Measurements from ENCODE around the gene ZC4H2. TPM values are rescaled to one million over a fixed set of nuclear protein-coding genes. Genes with fewer than 3 reads are reported as not detected.
A peak's percentile ranks its signal among the peaks of the same experiment; 100 is the strongest.
"Not testable (repeated sequence)": the region's sequence is repeated elsewhere in the genome, so short reads cannot be mapped to it uniquely, and the experiment has no call there.

Gene ZC4H2
- 2.4 and 13.3 TPM in 2 replicates for total RNA-seq (2014; rRNA removed; shearing (Covaris generic); ENCODE audit: low replicate concordance)

GRCh38 chrX:64975989-64976672, at the start of gene ZC4H2:
Gene ZC4H2 (minus strand): TSS chrX:64976450. CDS start chrX:64976377, 73 bp downstream.
- peak; percentile 68 for DNase-seq
- Histone ChIP-seq H3K27ac (ENCODE audit: low read length) (no peak within 1 kb of the TSS), H3K4me2 (ENCODE audit: low read depth, low read length, poor library complexity, severe bottlenecking) (peak within 1 kb of the TSS; percentile 52), H3K9me3 (ENCODE audit: low read length) (peaks cover 6% of the 10 kb centered on the region), H3K79me2 (ENCODE audit: low read length) (no peaks in the 10 kb centered on the region), H3K4me3 (ENCODE audit: low read length) (peak within 1 kb of the TSS; percentile 59), H3K27me3 (ENCODE audit: low read length) (no peaks in the 10 kb centered on the region), H3K4me1 (ENCODE audit: low read length) (0 out of 2 replicates have a peak, but pooled peaks cover 4% of the 10 kb centered on the region), H3K9ac (ENCODE audit: low read length) (peak within 1 kb of the TSS; percentile 46), H3K36me3 (ENCODE audit: insufficient read depth, low read length) (no peaks in the 10 kb centered on the region), H2AFZ (ENCODE audit: low read length) (peak within 1 kb of the TSS; percentile 53), H3K9me2 (replicated peaks; ENCODE audit: insufficient read depth, low read length) (no peaks in the 10 kb centered on the region), H4K20me1 (ENCODE audit: insufficient read depth, low read depth, low read length) (no peaks in the 10 kb centered on the region)

- no peaks in the 10 kb centered on the region for H3K79me2 ChIP-seq (ENCODE audit: low read length)
- no peaks in the 10 kb centered on the region for H3K36me3 ChIP-seq (ENCODE audit: insufficient read depth, low read length)
- H3K4me2 ChIP-seq (ENCODE audit: low read depth, low read length, poor library complexity, severe bottlenecking), result no peak overlapping the region
- no peak overlapping the region for H3K4me3 ChIP-seq (ENCODE audit: low read length)
- no peaks in the 10 kb centered on the region for H3K4me1 ChIP-seq (ENCODE audit: low read length)
- no peak overlapping the region for H3K27ac ChIP-seq (ENCODE audit: low read length)
- no peak for DNase-seq
- no peaks in the 10 kb centered on the region for H3K27me3 ChIP-seq (ENCODE audit: low read length)
- H4K20me1 ChIP-seq (ENCODE audit: insufficient read depth, low read depth, low read length), result no peaks in the 10 kb centered on the region
- no peak overlapping the region for H2AFZ ChIP-seq (ENCODE audit: low read length)
- H3K9me2 ChIP-seq (replicated peaks; ENCODE audit: insufficient read depth, low read length), result no peaks in the 10 kb centered on the region
- no peak overlapping the region for H3K9ac ChIP-seq (ENCODE audit: low read length)
- H3K9me3 ChIP-seq (ENCODE audit: low read length), result peaks cover 4% of the 10 kb centered on the region; the same call in 1 of the 2 replicates
Observed at GRCh38 chrX:65017451-65017850, 41.2 kb upstream of the ZC4H2 start.

- Histone ChIP-seq H3K36me3 (ENCODE audit: insufficient read depth, low read length) (no peaks in the 10 kb centered on the region), H3K27ac (ENCODE audit: low read length) (no peak overlapping the region), H3K9me2 (replicated peaks; ENCODE audit: insufficient read depth, low read length) (no peaks in the 10 kb centered on the region), H3K9ac (ENCODE audit: low read length) (no peak overlapping the region), H4K20me1 (ENCODE audit: insufficient read depth, low read depth, low read length) (no peaks in the 10 kb centered on the region), H2AFZ (ENCODE audit: low read length) (no peak overlapping the region), H3K4me1 (ENCODE audit: low read length) (no peaks in the 10 kb centered on the region), H3K79me2 (ENCODE audit: low read length) (no peaks in the 10 kb centered on the region), H3K4me2 (ENCODE audit: low read depth, low read length, poor library complexity, severe bottlenecking) (no peak overlapping the region), H3K4me3 (ENCODE audit: low read length) (no peak overlapping the region), H3K9me3 (ENCODE audit: low read length) (peaks cover 4% of the 10 kb centered on the region; the same call in 1 of the 2 replicates), H3K27me3 (ENCODE audit: low read length) (no peaks in the 10 kb centered on the region)
- no peak for DNase-seq
Observed at GRCh38 chrX:65014230-65014629, 38.0 kb upstream of the ZC4H2 start.

- Histone ChIP-seq H3K27me3 (ENCODE audit: low read length) (no peaks in the 10 kb centered on the region), H3K9ac (ENCODE audit: low read length) (no peak overlapping the region), H3K9me2 (replicated peaks; ENCODE audit: insufficient read depth, low read length) (no peaks in the 10 kb centered on the region), H2AFZ (ENCODE audit: low read length) (no peak overlapping the region), H4K20me1 (ENCODE audit: insufficient read depth, low read depth, low read length) (no peaks in the 10 kb centered on the region), H3K4me3 (ENCODE audit: low read length) (no peak overlapping the region), H3K36me3 (ENCODE audit: insufficient read depth, low read length) (no peaks in the 10 kb centered on the region), H3K4me1 (ENCODE audit: low read length) (no peaks in the 10 kb centered on the region), H3K4me2 (ENCODE audit: low read depth, low read length, poor library complexity, severe bottlenecking) (no peak overlapping the region), H3K27ac (ENCODE audit: low read length) (no peak overlapping the region), H3K9me3 (ENCODE audit: low read length) (peaks cover 6% of the 10 kb centered on the region; the same call in 1 of the 2 replicates), H3K79me2 (ENCODE audit: low read length) (no peaks in the 10 kb centered on the region)
- DNase-seq, result no peak
Observed at GRCh38 chrX:65009459-65009858, 33.2 kb upstream of the ZC4H2 start.

GRCh38 chrX:65002208-65002607, 26.0 kb upstream of the ZC4H2 start:
- not testable (repeated sequence) for H3K4me1 ChIP-seq (ENCODE audit: low read length); H3K36me3 ChIP-seq (ENCODE audit: insufficient read depth, low read length); H3K9me3 ChIP-seq (ENCODE audit: low read length); H3K27me3 ChIP-seq (ENCODE audit: low read length); DNase-seq; H3K9ac ChIP-seq (ENCODE audit: low read length); H3K4me3 ChIP-seq (ENCODE audit: low read length); H3K4me2 ChIP-seq (ENCODE audit: low read depth, low read length, poor library complexity, severe bottlenecking); H3K79me2 ChIP-seq (ENCODE audit: low read length); H3K9me2 ChIP-seq (replicated peaks; ENCODE audit: insufficient read depth, low read length); H4K20me1 ChIP-seq (ENCODE audit: insufficient read depth, low read depth, low read length); H2AFZ ChIP-seq (ENCODE audit: low read length); H3K27ac ChIP-seq (ENCODE audit: low read length)

- Histone ChIP-seq H3K36me3 (ENCODE audit: insufficient read depth, low read length) (no peaks in the 10 kb centered on the region), H3K9ac (ENCODE audit: low read length) (no peak overlapping the region), H2AFZ (ENCODE audit: low read length) (no peak overlapping the region), H3K4me1 (ENCODE audit: low read length) (no peaks in the 10 kb centered on the region), H4K20me1 (ENCODE audit: insufficient read depth, low read depth, low read length) (no peaks in the 10 kb centered on the region), H3K4me3 (ENCODE audit: low read length) (no peak overlapping the region), H3K4me2 (ENCODE audit: low read depth, low read length, poor library complexity, severe bottlenecking) (no peak overlapping the region), H3K9me3 (ENCODE audit: low read length) (peaks cover 2% of the 10 kb centered on the region), H3K79me2 (ENCODE audit: low read length) (no peaks in the 10 kb centered on the region), H3K27me3 (ENCODE audit: low read length) (no peaks in the 10 kb centered on the region), H3K27ac (ENCODE audit: low read length) (no peak overlapping the region), H3K9me2 (replicated peaks; ENCODE audit: insufficient read depth, low read length) (no peaks in the 10 kb centered on the region)
- DNase-seq, result no peak
Observed at GRCh38 chrX:64996805-64997204, 20.6 kb upstream of the ZC4H2 start.

GRCh38 chrX:64994131-64994798, 18.0 kb upstream of the ZC4H2 start:
- H3K9me2 ChIP-seq (replicated peaks; ENCODE audit: insufficient read depth, low read length), result no peaks in the 10 kb centered on the region
- no peak overlapping the region for H2AFZ ChIP-seq (ENCODE audit: low read length)
- peaks cover 2% of the 10 kb centered on the region for H3K9me3 ChIP-seq (ENCODE audit: low read length)

GRCh38 chrX:64977830-64978229, 1.6 kb upstream of the ZC4H2 start:
- no peaks in the 10 kb centered on the region for H3K79me2 ChIP-seq (ENCODE audit: low read length)
- H3K4me2 ChIP-seq (ENCODE audit: low read depth, low read length, poor library complexity, severe bottlenecking), result no peak overlapping the region
- H3K4me3 ChIP-seq (ENCODE audit: low read length), result no peak overlapping the region
- H3K9me3 ChIP-seq (ENCODE audit: low read length), result no peaks in the 10 kb centered on the region
- H3K27me3 ChIP-seq (ENCODE audit: low read length), result no peaks in the 10 kb centered on the region
- H3K36me3 ChIP-seq (ENCODE audit: insufficient read depth, low read length), result no peaks in the 10 kb centered on the region
- H3K9me2 ChIP-seq (replicated peaks; ENCODE audit: insufficient read depth, low read length), result no peaks in the 10 kb centered on the region
- no peak for DNase-seq
- no peaks in the 10 kb centered on the region for H4K20me1 ChIP-seq (ENCODE audit: insufficient read depth, low read depth, low read length)
- no peak overlapping the region for H2AFZ ChIP-seq (ENCODE audit: low read length)
- no peak overlapping the region for H3K9ac ChIP-seq (ENCODE audit: low read length)
- no peak overlapping the region for H3K27ac ChIP-seq (ENCODE audit: low read length)
- H3K4me1 ChIP-seq (ENCODE audit: low read length), result 0 out of 2 replicates have a peak, but pooled peaks cover 4% of the 10 kb centered on the region

More at GRCh38 chrX:64994131-64994798, 18.0 kb upstream of the ZC4H2 start:
- H3K79me2 ChIP-seq (ENCODE audit: low read length), result no peaks in the 10 kb centered on the region
- H3K27me3 ChIP-seq (ENCODE audit: low read length), result no peaks in the 10 kb centered on the region
- H4K20me1 ChIP-seq (ENCODE audit: insufficient read depth, low read depth, low read length), result no peaks in the 10 kb centered on the region
- no peaks in the 10 kb centered on the region for H3K4me1 ChIP-seq (ENCODE audit: low read length)
- H3K4me2 ChIP-seq (ENCODE audit: low read depth, low read length, poor library complexity, severe bottlenecking), result no peak overlapping the region
- H3K4me3 ChIP-seq (ENCODE audit: low read length), result no peak overlapping the region
- no peaks in the 10 kb centered on the region for H3K36me3 ChIP-seq (ENCODE audit: insufficient read depth, low read length)
- H3K9ac ChIP-seq (ENCODE audit: low read length), result no peak overlapping the region
- DNase-seq, result no peak
- no peak overlapping the region for H3K27ac ChIP-seq (ENCODE audit: low read length)
